ENCODE data around the gene SYCN. TPM values are rescaled to one million over a fixed set of nuclear protein-coding genes. Genes with fewer than 3 reads are reported as not detected.

The SYCN gene
- total RNA-seq, 1 experiment from 2014 or later = not detected

DNA sequence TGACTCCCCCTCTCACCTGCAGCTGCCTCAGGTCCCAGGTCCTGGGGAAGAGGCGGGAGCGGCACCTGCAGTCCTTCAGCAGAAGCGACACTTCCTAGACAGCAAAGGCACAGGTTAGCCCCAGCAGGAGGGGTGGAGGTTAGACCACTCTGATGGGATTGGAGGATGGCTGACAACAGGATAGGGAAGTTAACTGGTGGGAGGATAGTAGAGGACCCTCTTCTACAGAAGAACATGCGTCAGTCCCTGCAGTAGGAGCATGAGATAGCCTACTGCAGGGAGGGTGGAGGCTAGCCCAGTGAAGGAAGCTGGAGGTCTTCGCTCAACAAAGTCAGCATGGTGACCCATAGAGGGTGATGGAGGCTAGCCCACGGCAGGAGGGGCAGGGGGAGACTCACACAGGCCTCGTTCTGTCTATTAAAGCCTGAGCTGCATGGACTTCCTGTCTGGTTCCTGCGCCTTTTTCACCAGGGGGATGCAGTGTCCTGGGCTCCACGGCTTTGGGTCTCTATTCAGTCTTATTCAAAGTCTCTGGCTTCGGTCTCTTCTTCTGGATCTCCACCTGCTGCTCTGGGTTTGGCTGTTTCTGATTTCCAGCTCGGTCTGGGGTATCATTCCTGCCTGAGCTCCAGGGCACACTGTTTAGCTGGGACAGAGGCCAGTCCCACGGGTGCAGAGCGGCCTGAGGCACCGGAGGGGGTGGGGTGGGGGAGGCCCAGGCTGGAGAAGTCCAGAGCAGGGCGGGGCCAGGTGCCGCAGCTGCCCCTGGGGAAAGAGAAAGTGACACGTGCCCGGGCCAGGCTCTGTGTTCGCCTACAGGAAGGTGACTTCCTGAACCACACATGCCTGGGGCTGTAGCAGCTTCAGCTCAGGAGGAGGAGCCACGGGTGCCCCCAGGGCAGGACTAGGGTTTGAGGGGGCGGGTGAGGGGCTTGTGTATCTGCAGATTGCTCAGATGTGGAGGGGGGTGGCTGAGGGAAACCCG is 33.4 kb upstream of the SYCN start:
- peak; percentile 16 for DNase-seq (ENCODE audit: unreplicated experiment)
- intact Hi-C loops (cut with micrococcal nuclease) = no loop called here
- TF ChIP-seq, protein P1, sequence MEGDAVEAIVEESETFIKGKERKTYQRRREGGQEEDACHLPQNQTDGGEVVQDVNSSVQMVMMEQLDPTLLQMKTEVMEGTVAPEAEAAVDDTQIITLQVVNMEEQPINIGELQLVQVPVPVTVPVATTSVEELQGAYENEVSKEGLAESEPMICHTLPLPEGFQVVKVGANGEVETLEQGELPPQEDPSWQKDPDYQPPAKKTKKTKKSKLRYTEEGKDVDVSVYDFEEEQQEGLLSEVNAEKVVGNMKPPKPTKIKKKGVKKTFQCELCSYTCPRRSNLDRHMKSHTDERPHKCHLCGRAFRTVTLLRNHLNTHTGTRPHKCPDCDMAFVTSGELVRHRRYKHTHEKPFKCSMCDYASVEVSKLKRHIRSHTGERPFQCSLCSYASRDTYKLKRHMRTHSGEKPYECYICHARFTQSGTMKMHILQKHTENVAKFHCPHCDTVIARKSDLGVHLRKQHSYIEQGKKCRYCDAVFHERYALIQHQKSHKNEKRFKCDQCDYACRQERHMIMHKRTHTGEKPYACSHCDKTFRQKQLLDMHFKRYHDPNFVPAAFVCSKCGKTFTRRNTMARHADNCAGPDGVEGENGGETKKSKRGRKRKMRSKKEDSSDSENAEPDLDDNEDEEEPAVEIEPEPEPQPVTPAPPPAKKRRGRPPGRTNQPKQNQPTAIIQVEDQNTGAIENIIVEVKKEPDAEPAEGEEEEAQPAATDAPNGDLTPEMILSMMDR (IDR thresholded peaks at IDR 0.05; ENCODE audit: unreplicated experiment) = no peak
- Mint-ChIP-seq H3K9me3 (ENCODE audit: unreplicated experiment) (no peaks in the 10 kb centered on the region), H3K36me3 (ENCODE audit: insufficient read depth, unreplicated experiment) (no peaks in the 10 kb centered on the region), H3K27me3 (ENCODE audit: insufficient read depth, unreplicated experiment) (peaks cover 23% of the 10 kb centered on the region), H3K4me3 (ENCODE audit: unreplicated experiment) (peak overlapping the region; percentile 33), H3K4me1 (ENCODE audit: insufficient read depth, unreplicated experiment) (peaks cover 8% of the 10 kb centered on the region), H3K27ac (ENCODE audit: low read depth, unreplicated experiment) (peak overlapping the region; percentile 77)
- no TSS peak for BruUV-seq (replicated peaks)
- CTCF ChIA-PET = interaction anchor here (0.5 to 0.6 kb wide), 5 partner anchors 44 to 823 kb away, joined by 3 read pairs; partner anchors contain the start of gene IFNL1
- POLR2A ChIA-PET = no interaction called here

- CTCF ChIA-PET = no interaction called here
- POLR2A ChIA-PET = no interaction called here
- BruUV-seq (replicated peaks) = no TSS peak
- H3K4me1 Mint-ChIP-seq (ENCODE audit: insufficient read depth, unreplicated experiment) = peaks cover 8% of the 10 kb centered on the region
- no peaks in the 10 kb centered on the region for H3K36me3 Mint-ChIP-seq (ENCODE audit: insufficient read depth, unreplicated experiment)
- intact Hi-C loops (cut with micrococcal nuclease) = no loop called here
- no peak overlapping the region for H3K4me3 Mint-ChIP-seq (ENCODE audit: unreplicated experiment)
- peaks cover 28% of the 10 kb centered on the region for H3K27me3 Mint-ChIP-seq (ENCODE audit: insufficient read depth, unreplicated experiment)
- no peak overlapping the region for H3K27ac Mint-ChIP-seq (ENCODE audit: low read depth, unreplicated experiment)
- TF ChIP-seq, protein P1 (IDR thresholded peaks at IDR 0.05; ENCODE audit: unreplicated experiment) = no peak
- DNase-seq (ENCODE audit: unreplicated experiment) = no peak
- H3K9me3 Mint-ChIP-seq (ENCODE audit: unreplicated experiment) = no peaks in the 10 kb centered on the region
Observed at GRCh38 chr19:39236527-39236926, 32.5 kb upstream of the SYCN start.

DNA sequence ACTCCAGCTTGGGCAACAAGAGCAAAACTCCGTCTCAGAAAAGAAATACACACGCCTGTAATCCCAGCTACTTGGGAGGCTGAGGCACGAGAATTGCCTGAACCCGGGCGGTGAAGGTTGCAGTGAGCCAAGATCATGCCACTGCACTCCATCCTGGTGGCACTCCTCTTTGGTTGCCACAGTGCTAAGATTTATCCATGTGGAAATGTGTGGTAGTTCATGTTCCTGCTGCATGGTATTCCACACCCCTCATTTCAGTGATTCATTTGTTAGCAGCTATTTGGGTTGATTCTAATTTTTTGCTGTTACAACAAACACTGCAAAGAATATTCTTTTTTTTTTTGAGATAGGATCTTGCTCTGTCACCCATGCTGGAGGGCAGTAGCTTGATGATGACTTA is 28.6 kb upstream of the SYCN start:
- Mint-ChIP-seq H3K27me3 (ENCODE audit: insufficient read depth, unreplicated experiment) (peaks cover 55% of the 10 kb centered on the region), H3K9me3 (ENCODE audit: unreplicated experiment) (no peaks in the 10 kb centered on the region), H3K4me1 (ENCODE audit: insufficient read depth, unreplicated experiment) (peaks cover 2% of the 10 kb centered on the region), H3K4me3 (ENCODE audit: unreplicated experiment) (no peak overlapping the region), H3K36me3 (ENCODE audit: insufficient read depth, unreplicated experiment) (no peaks in the 10 kb centered on the region), H3K27ac (ENCODE audit: low read depth, unreplicated experiment) (no peak overlapping the region)
- ChIA-PET POLR2A (interaction anchor here (0.7 kb wide), 1 partner anchor 942 kb away, joined by 3 read pairs; no protein-coding TSS in a partner anchor), CTCF (no interaction called here)
- no peak for DNase-seq (ENCODE audit: unreplicated experiment)
- TF ChIP-seq, protein P1 (IDR thresholded peaks at IDR 0.05; ENCODE audit: unreplicated experiment) = no peak
- no TSS peak for BruUV-seq (replicated peaks)
- intact Hi-C loops (cut with micrococcal nuclease) = no loop called here

GRCh38 chr19:39230096-39230764 is 26.2 kb upstream of the SYCN start:
- Mint-ChIP-seq H3K27ac (ENCODE audit: low read depth, unreplicated experiment) (no peak overlapping the region), H3K9me3 (ENCODE audit: unreplicated experiment) (no peaks in the 10 kb centered on the region), H3K4me1 (ENCODE audit: insufficient read depth, unreplicated experiment) (no peaks in the 10 kb centered on the region), H3K4me3 (ENCODE audit: unreplicated experiment) (no peak overlapping the region), H3K27me3 (ENCODE audit: insufficient read depth, unreplicated experiment) (peaks cover 57% of the 10 kb centered on the region), H3K36me3 (ENCODE audit: insufficient read depth, unreplicated experiment) (no peaks in the 10 kb centered on the region)
- TF ChIP-seq, protein P1 (IDR thresholded peaks at IDR 0.05; ENCODE audit: unreplicated experiment) = no peak
- no peak for DNase-seq (ENCODE audit: unreplicated experiment)
- BruUV-seq (replicated peaks) = no TSS peak
- ChIA-PET CTCF (interaction anchor here (0.6 kb wide), 1 partner anchor 147 kb away, joined by 3 read pairs; no protein-coding TSS in a partner anchor), POLR2A (no interaction called here)
- intact Hi-C loops (cut with micrococcal nuclease) = no loop called here

Data from MCF 10A (cell line).